ENCODE data around the gene STEAP3.

DNA sequence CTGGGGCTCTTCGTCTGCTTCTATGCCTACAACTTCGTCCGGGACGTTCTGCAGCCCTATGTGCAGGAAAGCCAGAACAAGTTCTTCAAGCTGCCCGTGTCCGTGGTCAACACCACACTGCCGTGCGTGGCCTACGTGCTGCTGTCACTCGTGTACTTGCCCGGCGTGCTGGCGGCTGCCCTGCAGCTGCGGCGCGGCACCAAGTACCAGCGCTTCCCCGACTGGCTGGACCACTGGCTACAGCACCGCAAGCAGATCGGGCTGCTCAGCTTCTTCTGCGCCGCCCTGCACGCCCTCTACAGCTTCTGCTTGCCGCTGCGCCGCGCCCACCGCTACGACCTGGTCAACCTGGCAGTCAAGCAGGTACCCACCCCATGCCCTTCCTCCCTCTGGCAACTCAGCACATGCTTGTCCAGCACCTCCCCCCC, 24.2 kb downstream of the STEAP3 start:
- no peak for TF ChIP-seq CTCF (IDR thresholded peaks at IDR 0.05; ENCODE audit: extremely low read depth in 1 of 2, insufficient read depth in 1 of 2, low read depth in 1 of 2, low read length in 2 of 2)
- TF ChIP-seq POLR2A (IDR thresholded peaks at IDR 0.05; ENCODE audit: low read depth, low read length) = no peak
- TF ChIP-seq POLR2AphosphoS5 (IDR thresholded peaks at IDR 0.05; ENCODE audit: insufficient read depth, low read depth, low read length) = no peak
